ENCODE data around the gene GDA.
"Not testable (repeated sequence)": the region's sequence is repeated elsewhere in the genome, so short reads cannot be mapped to it uniquely, and the experiment has no call there.

The GDA gene

GRCh38 chr9:72274441-72274840, 125.2 kb downstream of the GDA start:
- no peak for DNase-seq (ENCODE audit: extremely low read depth in 1 of 2, low read depth in 1 of 2)

- DNase-seq (ENCODE audit: extremely low read depth in 1 of 2, low read depth in 1 of 2) = no peak
Observed at GRCh38 chr9:72274916-72275315, 125.7 kb downstream of the GDA start.

DNA sequence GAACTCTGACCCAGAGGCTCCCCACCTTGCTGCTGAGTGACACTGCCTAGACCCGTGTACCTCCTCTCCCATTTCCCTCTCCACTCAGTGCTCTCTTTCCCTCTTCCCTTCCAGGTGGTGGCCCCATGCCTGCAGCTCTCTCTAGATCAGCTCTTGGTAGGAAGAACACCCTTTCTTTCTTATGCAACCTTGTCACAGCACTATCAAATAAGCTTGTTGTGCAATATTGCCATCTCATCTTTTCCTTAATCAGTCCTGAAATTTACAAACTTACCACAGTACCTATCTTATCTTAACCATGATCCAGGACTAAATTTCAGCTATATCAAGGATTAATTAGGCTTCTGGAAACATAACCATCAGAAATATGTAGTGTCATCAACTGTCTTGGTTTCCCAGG, 127.2 kb downstream of the GDA start:
- DNase-seq (ENCODE audit: extremely low read depth in 1 of 2, low read depth in 1 of 2) = no peak

DNA sequence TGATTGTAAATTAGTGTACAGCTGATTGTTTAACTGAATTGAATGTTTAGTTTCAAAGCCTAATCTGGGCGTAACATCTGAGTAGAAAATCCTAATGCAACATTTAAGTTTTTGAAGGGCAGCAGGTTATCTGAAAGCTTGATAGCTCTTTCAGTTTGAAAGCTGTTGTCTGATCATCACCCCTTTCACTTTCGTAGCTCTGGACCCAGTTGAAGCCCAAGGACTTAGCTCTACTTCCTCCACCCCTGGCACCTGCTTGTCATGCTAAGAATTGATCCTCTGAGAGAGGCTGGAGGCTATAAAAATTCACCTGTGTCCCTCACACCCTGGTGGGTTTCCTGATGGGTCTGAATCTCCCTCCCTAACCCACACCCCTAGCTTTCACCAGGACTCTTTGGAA, 129.7 kb downstream of the GDA start:
- no peak for DNase-seq (ENCODE audit: extremely low read depth in 1 of 2, low read depth in 1 of 2)

- peak; percentile 9 to 38 for DNase-seq (ENCODE audit: extremely low read depth in 1 of 2, low read depth in 1 of 2)
Observed at GRCh38 chr9:72280913-72281500, 131.8 kb downstream of the GDA start.

GRCh38 chr9:72289401-72289800, 140.2 kb downstream of the GDA start:
- DNase-seq (ENCODE audit: extremely low read depth in 1 of 2, low read depth in 1 of 2) = no peak

DNA sequence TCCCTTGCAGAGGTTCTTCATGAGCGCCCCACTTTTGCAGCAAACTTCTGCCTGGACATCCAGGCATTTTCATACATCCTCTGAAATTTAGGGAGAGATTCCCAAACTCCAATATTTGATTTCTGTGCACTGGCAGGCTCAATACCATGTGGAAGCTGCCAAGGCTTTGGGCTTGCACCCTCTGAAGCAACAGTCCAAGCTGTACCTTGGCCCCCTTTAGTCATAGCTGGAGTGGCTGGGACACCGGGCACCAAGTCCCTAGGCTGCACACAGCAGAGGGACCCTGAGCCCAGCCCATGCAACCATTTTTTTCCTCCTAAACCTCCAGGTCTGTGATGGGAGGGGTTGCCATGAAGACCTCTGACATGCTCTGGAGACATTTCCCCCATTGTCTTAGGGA, 141.1 kb downstream of the GDA start:
- no peak for DNase-seq (ENCODE audit: extremely low read depth in 1 of 2, low read depth in 1 of 2)

GRCh38 chr9:72291576-72291975, 142.3 kb downstream of the GDA start:
- DNase-seq (ENCODE audit: extremely low read depth in 1 of 2, low read depth in 1 of 2) = not testable (repeated sequence)

DNA sequence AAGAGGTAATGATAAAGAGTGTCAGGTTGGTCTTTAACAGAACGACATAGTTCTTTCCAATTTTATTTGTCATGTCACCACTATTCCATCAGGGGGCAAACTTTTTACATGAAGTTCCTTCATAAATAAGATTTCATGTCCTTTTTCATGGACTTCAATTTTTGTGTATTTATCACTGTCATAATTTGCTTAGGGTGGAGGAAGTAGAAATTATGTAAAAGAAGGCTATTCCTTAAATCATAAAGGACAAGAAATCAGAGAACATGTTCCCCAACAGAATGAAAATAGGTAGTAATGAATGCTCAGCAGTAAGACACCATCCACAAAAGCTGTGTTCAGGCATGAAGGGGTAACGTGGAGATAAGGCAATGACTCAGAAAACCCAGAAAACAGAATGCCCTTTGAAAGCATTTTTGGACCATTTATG, 143.0 kb downstream of the GDA start:
- DNase-seq (ENCODE audit: extremely low read depth in 1 of 2, low read depth in 1 of 2) = no peak

DNA sequence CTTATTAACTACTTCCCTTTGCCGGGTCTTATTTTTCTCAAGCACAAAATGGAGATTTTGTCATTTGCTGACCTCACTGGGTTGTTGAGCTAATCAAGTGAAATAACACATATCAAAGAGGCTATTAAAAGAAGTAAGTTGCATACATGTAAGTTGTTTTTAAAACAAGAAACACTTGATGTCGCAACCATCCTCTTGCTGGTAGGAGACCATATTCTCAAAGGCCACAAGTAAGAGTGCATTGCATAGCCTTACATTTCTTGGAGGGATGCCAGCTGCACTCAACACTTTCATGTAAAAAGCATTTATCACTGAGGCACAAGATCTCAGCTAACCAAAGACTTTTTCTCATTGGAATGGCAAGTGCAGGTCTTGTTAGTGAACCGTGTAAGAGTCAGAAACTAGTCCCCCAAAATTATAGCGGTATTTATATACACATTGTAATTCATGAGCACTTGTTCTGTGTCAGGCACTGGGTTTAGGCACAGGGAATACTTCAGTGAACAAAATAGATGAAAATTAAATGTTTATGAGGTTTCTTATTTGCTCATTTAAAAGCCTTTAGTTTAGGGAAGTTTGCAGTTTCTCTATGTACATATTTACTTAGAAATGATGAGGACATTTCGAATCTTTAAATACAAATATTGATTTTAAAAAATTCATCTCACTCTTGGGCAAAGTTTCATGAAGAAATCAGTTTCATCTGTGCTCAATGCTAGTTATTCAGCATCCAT, 143.8 kb downstream of the GDA start:
- no peak for DNase-seq (ENCODE audit: extremely low read depth in 1 of 2, low read depth in 1 of 2)

GRCh38 chr9:72294936-72295335, 145.7 kb downstream of the GDA start:
- DNase-seq (ENCODE audit: extremely low read depth in 1 of 2, low read depth in 1 of 2) = no peak

DNA sequence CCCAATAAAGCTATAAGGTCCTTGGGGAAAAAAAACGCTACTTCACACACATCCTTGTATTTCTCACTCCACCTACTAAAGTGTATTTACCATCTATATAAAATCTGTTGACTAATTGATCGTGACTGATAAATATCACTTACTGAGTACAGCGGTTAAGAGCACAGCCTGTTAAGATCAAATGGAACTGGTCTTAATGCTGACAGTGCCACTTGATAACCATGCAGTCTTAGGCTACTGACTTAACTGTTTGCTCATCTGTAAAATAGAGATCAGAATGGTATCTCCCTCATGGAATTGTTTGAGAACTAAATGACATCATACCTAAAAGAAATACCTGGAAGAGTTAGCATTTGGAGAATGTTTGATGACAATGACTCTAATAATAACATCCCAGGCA, 148.3 kb downstream of the GDA start:
- no peak for DNase-seq (ENCODE audit: extremely low read depth in 1 of 2, low read depth in 1 of 2)

- no peak for DNase-seq (ENCODE audit: extremely low read depth in 1 of 2, low read depth in 1 of 2)
Observed at GRCh38 chr9:72299017-72299603, 149.9 kb downstream of the GDA start.

DNA sequence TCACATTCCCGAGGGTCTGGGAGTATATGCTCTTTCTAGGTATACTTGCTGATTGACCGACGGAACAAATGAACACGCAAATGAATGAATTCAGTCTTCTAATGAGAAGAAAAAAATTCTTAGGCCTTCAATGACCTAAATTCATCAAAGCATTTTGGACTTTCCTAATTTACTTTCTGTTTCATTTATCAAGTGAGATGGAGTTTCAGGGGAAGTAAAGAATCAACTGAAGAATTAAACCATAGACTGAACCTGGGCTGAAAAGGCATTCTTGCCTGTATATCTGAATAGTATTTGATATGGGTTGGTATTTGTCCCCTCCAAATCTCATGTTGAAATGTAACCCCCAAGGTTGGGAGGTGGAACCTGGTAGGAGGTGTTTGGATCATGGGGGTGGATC, 151.6 kb downstream of the GDA start:
- DNase-seq (ENCODE audit: extremely low read depth in 1 of 2, low read depth in 1 of 2) = no peak

Data from stimulated activated CD8-positive, alpha-beta memory T cell treated with anti-CD3 and anti-CD28 coated beads, Interleukin-7, amount 100 ng/mL, for 48 hours (primary cell).